Stimulated activated CD8-positive, alpha-beta memory T cell treated with anti-CD3 and anti-CD28 coated beads, Interleukin-15, amount 100 ng/mL, for 48 hours (primary cell): ENCODE results near the gene RGS7.
"Not testable (repeated sequence)": the region's sequence is repeated elsewhere in the genome, so short reads cannot be mapped to it uniquely, and the experiment has no call there.

Source experiments
- DNase-seq, 2 donors: peaks; one replicate each; pipeline ENCODE4 v3.0.0-alpha.2; 2020; ENCODE audit warnings: low read depth in 2 of 2

The RGS7 gene

GRCh38 chr1:241140670-241141069 lies 216.3 kb downstream of the RGS7 start:
- no peak for DNase-seq

GRCh38 chr1:241139047-241139446 lies 218.0 kb downstream of the RGS7 start:
- DNase-seq: no peak

- DNase-seq: no peak
These were observed 218.8 kb downstream of the RGS7 start for GRCh38 chr1:241138248-241138647.

GRCh38 chr1:241136389-241136788 lies 220.6 kb downstream of the RGS7 start:
- no peak for DNase-seq

- no peak for DNase-seq
These were observed 225.3 kb downstream of the RGS7 start for GRCh38 chr1:241131636-241132194.

- no peak for DNase-seq
These were observed 226.1 kb downstream of the RGS7 start for GRCh38 chr1:241130881-241131280.

GRCh38 chr1:241129207-241129960 lies 227.6 kb downstream of the RGS7 start:
- DNase-seq: no peak

GRCh38 chr1:241125286-241125685 lies 231.7 kb downstream of the RGS7 start:
- DNase-seq: no peak

- DNase-seq: no peak
These were observed 239.0 kb downstream of the RGS7 start for GRCh38 chr1:241118049-241118448.

- DNase-seq: no peak
These were observed 241.2 kb downstream of the RGS7 start for GRCh38 chr1:241115784-241116183.

- no peak for DNase-seq
These were observed 242.2 kb downstream of the RGS7 start for GRCh38 chr1:241114699-241115233.

GRCh38 chr1:241113557-241113956 lies 243.4 kb downstream of the RGS7 start:
- no peak for DNase-seq

- no peak for DNase-seq
These were observed 248.0 kb downstream of the RGS7 start for GRCh38 chr1:241109039-241109438.

- no peak for DNase-seq
These were observed 251.9 kb downstream of the RGS7 start for GRCh38 chr1:241105147-241105546.

- no peak for DNase-seq
These were observed 254.3 kb downstream of the RGS7 start for GRCh38 chr1:241102664-241103063.

- no peak for DNase-seq
These were observed 255.4 kb downstream of the RGS7 start for GRCh38 chr1:241101622-241102021.

- no peak for DNase-seq
These were observed 259.5 kb downstream of the RGS7 start for GRCh38 chr1:241097479-241097878.

GRCh38 chr1:241096982-241097381 lies 260.0 kb downstream of the RGS7 start:
- DNase-seq: no peak

- no peak for DNase-seq
These were observed 261.2 kb downstream of the RGS7 start for GRCh38 chr1:241095847-241096246.

- no peak for DNase-seq
These were observed 266.2 kb downstream of the RGS7 start for GRCh38 chr1:241090798-241091197.

- not testable (repeated sequence) for DNase-seq
These were observed 267.9 kb downstream of the RGS7 start for GRCh38 chr1:241089066-241089465.

- not testable (repeated sequence) for DNase-seq
These were observed 268.9 kb downstream of the RGS7 start for GRCh38 chr1:241088075-241088474.

- DNase-seq: no peak
These were observed 270.3 kb downstream of the RGS7 start for GRCh38 chr1:241086686-241087085.
